ENCODE data around the gene ELFN2.

GRCh38 chr22:37379722-37380121 is 47.6 kb downstream of the ELFN2 start:
- no peak for TF ChIP-seq CTCF (IDR thresholded peaks at IDR 0.05)
- no peak for TF ChIP-seq POLR2A (IDR thresholded peaks at IDR 0.05)

All from right lobe of liver (tissue), 4 donors.